Vagina (tissue), 2 donors: ENCODE results near the gene NUP85. TPM values are rescaled to one million over a fixed set of nuclear protein-coding genes. Genes with fewer than 3 reads are reported as not detected.

Experiments used
- DNase-seq, 2 donors: peaks; one replicate each; pipeline ENCODE4 v3.0.0-alpha.2; 2017; ENCODE audit errors: extremely low spot score in 2 of 2
- H3K27ac ChIP-seq: fragments of 200-600 bp; sonication (generic); one replicate; pipeline ENCODE4 v1.5.1; 2019
- H3K27me3 ChIP-seq: fragments of 200-600 bp; sonication (generic); one replicate; pipeline ENCODE4 v1.5.1; 2019
- H3K36me3 ChIP-seq, 2 donors: fragments of 200-600 bp; sonication (generic); one replicate each; pipeline ENCODE4 v1.5.1; 2017 to 2019
- H3K4me1 ChIP-seq: fragments of 200-600 bp; sonication (generic); one replicate; pipeline ENCODE4 v1.5.1; 2019
- H3K4me3 ChIP-seq, 2 donors: fragments of 200-600 bp; sonication (generic); 1 replicate in 1 of 2; 2 replicates in 1 of 2; pipeline ENCODE4 v1.5.1; 2016 to 2019
- H3K9me3 ChIP-seq: fragments of 200-600 bp; sonication (generic); one replicate; pipeline ENCODE4 v1.5.1; 2019
- POLR2A ChIP-seq, 2 donors: fragments of 450-650 bp; IDR thresholded peaks; one replicate each; pipeline ENCODE4 v1.6.1; 2017; ENCODE audit warnings: antibody characterized with exemption in 2 of 2, mild to moderate bottlenecking in 2 of 2, moderate library complexity in 2 of 2
- POLR2AphosphoS5 ChIP-seq, 2 donors: sonication (generic); formaldehyde crosslinking; IDR thresholded peaks; one replicate each; pipeline ENCODE4 v1.9.0; 2017; ENCODE audit warnings: antibody characterized with exemption in 2 of 2, mild to moderate bottlenecking in 2 of 2, low read depth in 1 of 2; ENCODE audit not compliant: insufficient read depth in 1 of 2
- intact Hi-C: fragments of 100-400 bp; cut with DNase I; formaldehyde crosslinking; loops from one replicate; pipeline ENCODE4 v1.15.1; 2023
- total RNA-seq: library from RNA; depleted of rRNA; stranded (reverse); fragments of >200 nt; gene quantifications from one replicate; pipeline ENCODE4 v1.2.3, GENCODE V29; 2016
- TF ChIP-seq, protein P1 (sequence below), 3 experiments: fragments of 450-650 bp in 2 of 3; fragments of 200-600 bp in 1 of 3; sonication (generic) in 1 of 3; IDR thresholded peaks; one replicate each; pipeline ENCODE4 v1.5.1; 2017 to 2019; ENCODE audit warnings: antibody characterized with exemption in 3 of 3, mild to moderate bottlenecking in 2 of 3, moderate library complexity in 2 of 3

Gene NUP85
- total RNA-seq, 1 donor from 2014 or later: 33.9 TPM

DNA sequence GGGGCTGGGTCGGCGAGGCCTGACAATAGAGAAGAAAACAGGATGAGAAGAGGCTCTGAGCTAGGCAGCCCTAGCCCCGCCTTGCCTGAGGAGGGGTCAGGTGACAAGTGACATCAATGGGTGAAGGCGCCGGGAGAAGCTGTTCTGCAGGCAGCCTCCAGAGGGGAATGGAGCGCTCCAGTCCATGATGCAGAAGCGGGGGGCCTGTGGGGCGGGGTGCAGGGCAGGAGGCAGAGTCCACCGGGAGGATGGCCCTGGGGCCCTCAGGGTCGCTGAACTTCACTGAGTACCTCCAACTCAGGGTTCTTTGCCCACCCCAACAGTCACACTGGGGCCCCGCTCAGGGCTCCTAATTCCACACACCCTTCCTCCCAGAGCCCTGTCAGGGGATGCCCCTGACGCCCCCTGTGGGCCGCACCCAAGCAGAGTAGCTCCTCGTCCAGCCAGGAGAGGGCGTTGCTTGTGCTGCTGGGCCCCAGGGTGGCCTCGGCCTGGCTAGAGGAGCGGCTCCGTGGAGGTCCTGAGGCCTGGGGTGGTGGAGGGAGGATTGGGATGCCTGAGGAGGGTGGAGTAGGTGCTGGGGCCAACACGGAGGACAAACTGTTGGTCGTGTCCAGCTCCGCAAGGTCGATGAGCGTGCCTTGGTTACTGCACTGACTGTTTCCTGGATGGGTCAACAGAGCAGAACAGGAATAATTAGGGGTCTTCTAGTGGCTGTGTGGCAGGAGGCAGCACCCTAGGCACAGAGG, 35.1 kb downstream of the NUP85 start:
- Histone ChIP-seq H3K4me1 (no peaks in the 10 kb centered on the region), H3K9me3 (no peaks in the 10 kb centered on the region), H3K4me3 (no peak overlapping the region), H3K36me3 (peaks cover 0 to 90% of the 10 kb centered on the region in 2 donors), H3K27ac (no peak overlapping the region), H3K27me3 (no peaks in the 10 kb centered on the region)
- no peak for DNase-seq
- no peak for TF ChIP-seq POLR2A (IDR thresholded peaks at IDR 0.05)
- TF ChIP-seq, protein P1, sequence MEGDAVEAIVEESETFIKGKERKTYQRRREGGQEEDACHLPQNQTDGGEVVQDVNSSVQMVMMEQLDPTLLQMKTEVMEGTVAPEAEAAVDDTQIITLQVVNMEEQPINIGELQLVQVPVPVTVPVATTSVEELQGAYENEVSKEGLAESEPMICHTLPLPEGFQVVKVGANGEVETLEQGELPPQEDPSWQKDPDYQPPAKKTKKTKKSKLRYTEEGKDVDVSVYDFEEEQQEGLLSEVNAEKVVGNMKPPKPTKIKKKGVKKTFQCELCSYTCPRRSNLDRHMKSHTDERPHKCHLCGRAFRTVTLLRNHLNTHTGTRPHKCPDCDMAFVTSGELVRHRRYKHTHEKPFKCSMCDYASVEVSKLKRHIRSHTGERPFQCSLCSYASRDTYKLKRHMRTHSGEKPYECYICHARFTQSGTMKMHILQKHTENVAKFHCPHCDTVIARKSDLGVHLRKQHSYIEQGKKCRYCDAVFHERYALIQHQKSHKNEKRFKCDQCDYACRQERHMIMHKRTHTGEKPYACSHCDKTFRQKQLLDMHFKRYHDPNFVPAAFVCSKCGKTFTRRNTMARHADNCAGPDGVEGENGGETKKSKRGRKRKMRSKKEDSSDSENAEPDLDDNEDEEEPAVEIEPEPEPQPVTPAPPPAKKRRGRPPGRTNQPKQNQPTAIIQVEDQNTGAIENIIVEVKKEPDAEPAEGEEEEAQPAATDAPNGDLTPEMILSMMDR (IDR thresholded peaks at IDR 0.05): no peak
- TF ChIP-seq POLR2AphosphoS5 (IDR thresholded peaks at IDR 0.05; ENCODE audit: insufficient read depth in 1 of 2, low read depth in 1 of 2): no peak
- intact Hi-C loops: no loop called here

DNA sequence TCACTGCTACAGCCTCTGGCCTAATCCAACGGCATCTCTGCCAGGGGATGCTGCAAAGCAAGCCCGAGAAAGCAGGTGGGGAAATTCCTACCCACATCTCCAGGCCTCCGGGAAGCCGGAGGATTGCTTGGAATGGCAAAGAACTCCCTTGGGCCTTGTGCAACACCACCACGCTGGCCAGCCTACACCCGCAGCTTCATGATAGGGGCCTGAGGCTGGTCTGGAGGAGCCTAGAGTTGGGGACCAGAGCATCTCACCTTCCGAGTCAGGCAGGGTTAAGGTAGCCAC, 35.6 kb downstream of the NUP85 start:
- no peak for DNase-seq
- no peaks in the 10 kb centered on the region for H3K4me1 ChIP-seq
- intact Hi-C loops: no loop called here
- no peaks in the 10 kb centered on the region for H3K27me3 ChIP-seq
- no peak overlapping the region for H3K27ac ChIP-seq
- no peak overlapping the region for H3K4me3 ChIP-seq
- peaks cover 0 to 92% of the 10 kb centered on the region in 2 donors for H3K36me3 ChIP-seq
- TF ChIP-seq POLR2A (IDR thresholded peaks at IDR 0.05) (no peak), POLR2AphosphoS5 (IDR thresholded peaks at IDR 0.05; ENCODE audit: insufficient read depth in 1 of 2, low read depth in 1 of 2) (no peak)
- TF ChIP-seq, protein P1 (IDR thresholded peaks at IDR 0.05): no peak
- no peaks in the 10 kb centered on the region for H3K9me3 ChIP-seq

DNA sequence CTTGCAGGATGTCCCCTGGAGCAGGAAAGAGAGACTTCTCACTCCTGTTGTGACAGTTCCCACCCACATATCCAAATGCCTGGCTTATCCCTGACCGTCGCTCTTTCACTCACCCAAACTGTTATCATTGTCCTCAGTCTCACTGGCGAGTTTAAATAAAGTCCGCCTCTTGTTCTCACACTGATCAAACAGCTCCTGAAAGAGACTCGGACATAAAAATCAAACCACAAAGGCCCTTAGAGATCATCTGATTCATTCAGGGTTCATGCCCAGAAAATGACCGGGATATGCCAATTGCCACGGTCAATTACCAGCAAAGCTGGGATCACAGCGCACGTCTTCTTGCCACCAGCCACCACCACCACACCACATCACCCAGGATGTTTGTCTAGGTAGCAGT, 36.0 kb downstream of the NUP85 start:
- Histone ChIP-seq H3K4me1 (no peaks in the 10 kb centered on the region), H3K4me3 (no peak overlapping the region), H3K27ac (no peak overlapping the region), H3K36me3 (peaks cover 0 to 92% of the 10 kb centered on the region in 2 donors), H3K27me3 (no peaks in the 10 kb centered on the region), H3K9me3 (no peaks in the 10 kb centered on the region)
- intact Hi-C loops: no loop called here
- DNase-seq: no peak
- TF ChIP-seq POLR2A (IDR thresholded peaks at IDR 0.05): no peak

DNA sequence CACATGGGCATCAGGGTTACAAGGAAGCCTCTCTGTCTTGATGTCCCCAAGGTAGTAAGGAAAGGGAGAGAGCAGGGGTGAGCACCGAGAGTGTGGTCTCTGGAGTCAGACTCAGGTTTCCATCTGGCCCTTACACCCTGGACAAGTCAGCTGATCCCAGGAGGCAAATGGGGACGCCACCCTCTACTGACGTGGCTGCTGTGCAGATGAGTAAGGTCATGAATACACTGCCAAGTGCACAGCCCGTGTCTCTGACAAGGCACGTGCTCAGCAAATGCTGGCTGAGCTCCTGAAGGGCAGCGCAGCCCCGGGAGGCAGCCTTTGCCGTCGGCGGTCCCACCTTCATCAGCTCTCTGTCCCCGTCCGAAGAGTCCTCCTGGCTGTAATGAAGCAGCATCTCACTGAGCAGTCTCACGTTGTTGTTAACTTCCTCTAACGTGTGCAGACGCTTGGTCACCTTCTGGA, 36.5 kb downstream of the NUP85 start:
- intact Hi-C loops: no loop called here
- Histone ChIP-seq H3K4me1 (no peaks in the 10 kb centered on the region), H3K9me3 (no peaks in the 10 kb centered on the region), H3K27me3 (no peaks in the 10 kb centered on the region), H3K27ac (no peak overlapping the region), H3K36me3 (peaks cover 0 to 89% of the 10 kb centered on the region in 2 donors), H3K4me3 (no peak overlapping the region)
- DNase-seq: no peak
- TF ChIP-seq POLR2AphosphoS5 (IDR thresholded peaks at IDR 0.05; ENCODE audit: insufficient read depth in 1 of 2, low read depth in 1 of 2): no peak
- TF ChIP-seq POLR2A (IDR thresholded peaks at IDR 0.05): no peak
- TF ChIP-seq, protein P1 (IDR thresholded peaks at IDR 0.05): no peak

DNA sequence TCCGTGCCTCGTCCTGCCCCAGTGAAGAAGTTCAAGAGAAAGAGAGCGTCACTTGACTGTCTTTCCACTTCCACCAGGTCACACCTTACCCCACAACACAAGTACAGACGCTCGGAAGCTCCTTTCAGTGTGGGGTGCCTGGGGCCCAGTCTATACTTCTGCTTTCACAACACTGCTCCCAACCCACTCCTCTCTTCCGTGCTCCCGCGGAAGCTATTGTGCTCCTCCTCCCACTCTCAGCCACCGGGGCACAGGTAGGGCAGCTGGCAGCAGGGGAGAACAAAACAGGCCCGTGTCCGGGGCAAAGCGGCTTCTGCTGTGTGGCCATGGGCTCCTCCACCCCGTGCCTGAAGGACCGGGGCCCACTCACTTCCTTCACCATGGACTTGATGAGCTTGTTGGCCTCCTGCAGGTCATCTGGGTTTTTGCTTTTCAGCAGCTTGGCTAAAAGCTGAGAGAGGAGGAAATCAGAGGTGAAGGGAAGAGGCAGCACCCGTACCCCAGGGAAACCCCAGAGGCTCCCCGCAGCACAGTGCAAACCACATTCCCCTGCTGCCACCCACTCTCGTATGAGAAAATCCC, 37.1 kb downstream of the NUP85 start:
- H3K4me1 ChIP-seq: no peaks in the 10 kb centered on the region
- no peak overlapping the region for H3K27ac ChIP-seq
- DNase-seq: no peak
- H3K4me3 ChIP-seq: no peak overlapping the region
- intact Hi-C loops: no loop called here
- H3K36me3 ChIP-seq: peaks cover 0 to 83% of the 10 kb centered on the region in 2 donors
- H3K27me3 ChIP-seq: no peaks in the 10 kb centered on the region
- TF ChIP-seq POLR2A (IDR thresholded peaks at IDR 0.05) (no peak), POLR2AphosphoS5 (IDR thresholded peaks at IDR 0.05; ENCODE audit: insufficient read depth in 1 of 2, low read depth in 1 of 2) (no peak)
- TF ChIP-seq, protein P1 (IDR thresholded peaks at IDR 0.05): no peak
- H3K9me3 ChIP-seq: no peaks in the 10 kb centered on the region
